GM23338 (cell line): ENCODE results near the gene NDST3. TPM values are rescaled to one million over a fixed set of nuclear protein-coding genes. Genes with fewer than 3 reads are reported as not detected.

ENCODE experiments used
- ATAC-seq: fragments of 200-7000 bp; cut with Tn5 transposase; 3 replicates; pipeline ENCODE4 v1.9.1; 2020
- DNase-seq: peaks from one replicate; pipeline ENCODE4 v3.0.0-alpha.2; 2015; ENCODE audit warnings: low spot score
- H2AFZ ChIP-seq: fragments of 200-600 bp; sonication (generic); 2 replicates; pipeline ENCODE4 v1.8.0; 2016; ENCODE audit warnings: antibody characterized with exemption, mild to moderate bottlenecking, moderate library complexity
- H3F3A ChIP-seq: fragments of 200-600 bp; sonication (generic); replicated peaks from 2 replicates; pipeline ENCODE4 v1.8.0; 2017; ENCODE audit warnings: antibody characterized with exemption, mixed run types, low read depth
- H3K27ac ChIP-seq: fragments of 200-600 bp; sonication (generic); 2 replicates; pipeline ENCODE4 v1.6.1; 2016; ENCODE audit warnings: low read depth
- H3K27me3 ChIP-seq: fragments of 200-600 bp; sonication (generic); 2 replicates; pipeline ENCODE4 v1.8.0; 2016; ENCODE audit warnings: mild to moderate bottlenecking, mixed run types, moderate library complexity; ENCODE audit not compliant: insufficient read depth
- H3K36me3 ChIP-seq: fragments of 200-600 bp; sonication (generic); 2 replicates; pipeline ENCODE4 v1.8.0; 2016; ENCODE audit warnings: mild to moderate bottlenecking; ENCODE audit not compliant: insufficient read depth
- H3K4me1 ChIP-seq: fragments of 200-600 bp; sonication (generic); 2 replicates; pipeline ENCODE4 v1.8.0; 2016; ENCODE audit warnings: mild to moderate bottlenecking, moderate library complexity; ENCODE audit not compliant: insufficient read depth
- H3K4me2 ChIP-seq: fragments of 200-600 bp; sonication (generic); 2 replicates; pipeline ENCODE4 v1.7.1; 2017; ENCODE audit warnings: mixed run types
- H3K4me3 ChIP-seq: fragments of 200-600 bp; sonication (generic); 2 replicates; pipeline ENCODE4 v1.6.1; 2016; ENCODE audit warnings: mixed run types
- H3K79me2 ChIP-seq: fragments of 200-600 bp; sonication (generic); replicated peaks from 2 replicates; pipeline ENCODE4 v1.8.0; 2017; ENCODE audit warnings: mild to moderate bottlenecking; ENCODE audit not compliant: insufficient read depth
- H3K9me2 ChIP-seq: fragments of 200-600 bp; sonication (generic); 2 replicates; pipeline ENCODE4 v1.8.0; 2017; ENCODE audit not compliant: insufficient read depth
- H4K20me1 ChIP-seq: fragments of 200-600 bp; sonication (generic); replicated peaks from 2 replicates; pipeline ENCODE4 v1.8.0; 2017; ENCODE audit warnings: mild to moderate bottlenecking; ENCODE audit not compliant: insufficient read depth
- H3K27ac Mint-ChIP-seq: 2 replicates; pipeline ENCODE4 v1.8.0; 2020; ENCODE audit warnings: inconsistent platforms, mild to moderate bottlenecking, moderate library complexity, mixed read lengths
- H3K27me3 Mint-ChIP-seq: 3 replicates; pipeline ENCODE4 v1.8.0; 2022; ENCODE audit warnings: low read depth, mild to moderate bottlenecking, moderate library complexity, mixed read lengths, inconsistent platforms; ENCODE audit not compliant: insufficient read depth, poor library complexity
- H3K36me3 Mint-ChIP-seq: 3 replicates; pipeline ENCODE4 v1.8.0; 2021; ENCODE audit warnings: low read depth, mild to moderate bottlenecking, inconsistent platforms, moderate library complexity, mixed read lengths
- H3K4me1 Mint-ChIP-seq: 3 replicates; pipeline ENCODE4 v1.8.0; 2020; ENCODE audit warnings: mild to moderate bottlenecking, inconsistent platforms, mixed read lengths
- H3K4me3 Mint-ChIP-seq: 3 replicates; pipeline ENCODE4 v1.8.0; 2021; ENCODE audit warnings: moderate library complexity, mild to moderate bottlenecking, inconsistent platforms, mixed read lengths
- H3K9me3 Mint-ChIP-seq: 3 replicates; pipeline ENCODE4 v1.8.0; 2020; ENCODE audit warnings: moderate library complexity, mild to moderate bottlenecking, inconsistent platforms, mixed read lengths
- CREB1 ChIP-seq: fragments of 250-450 bp; sonication (Bioruptor Pico); IDR thresholded peaks from 2 replicates; pipeline ENCODE4 v1.5.0; 2020; ENCODE audit warnings: low read depth, mild to moderate bottlenecking, moderate library complexity
- EZH2 ChIP-seq: fragments of 200-600 bp; sonication (generic); IDR thresholded peaks from one replicate; pipeline ENCODE4 v1.8.0; 2017; ENCODE audit warnings: antibody characterized with exemption, mild to moderate bottlenecking, low read depth; ENCODE audit not compliant: unreplicated experiment
- EZH2phosphoT487 ChIP-seq: fragments of 200-600 bp; sonication (generic); IDR thresholded peaks from one replicate; pipeline ENCODE4 v1.8.1; 2018; ENCODE audit warnings: antibody characterized with exemption; ENCODE audit not compliant: unreplicated experiment
- JUNB ChIP-seq: IDR thresholded peaks from one replicate; pipeline ENCODE4 v1.6.1; 2016; ENCODE audit warnings: antibody characterized with exemption; ENCODE audit not compliant: unreplicated experiment
- POLR2AphosphoS5 ChIP-seq: IDR thresholded peaks from 2 replicates; pipeline ENCODE4 v1.6.1; 2016; ENCODE audit warnings: antibody characterized with exemption, low read depth
- ZNF331 ChIP-seq: fragments of 250-450 bp; sonication (Bioruptor Pico); IDR thresholded peaks from 2 replicates; pipeline ENCODE4 v1.5.0; 2020; ENCODE audit warnings: low read depth, mild to moderate bottlenecking, moderate library complexity
- polyA plus RNA-seq: library from polyadenylated mRNA; unstranded; fragments of >200 nt; fragmentation: Nextera tagmentation; extraction: Ambion mirVana; gene quantifications from 2 replicates; pipeline ENCODE4 v1.2.1, GENCODE V29; 2016
- total RNA-seq: library from RNA; depleted of rRNA; stranded (reverse); fragments of >200 nt; shearing (Covaris generic); gene quantifications from 2 replicates; pipeline ENCODE4 v1.2.3, GENCODE V29; 2014
- TF ChIP-seq, protein P1 (sequence below): IDR thresholded peaks from 2 replicates; pipeline ENCODE4 v1.6.1; 2016; ENCODE audit warnings: antibody characterized with exemption

NDST3 gene
- total and polyA plus RNA-seq, 2 experiments from 2014 or later: 0.19 to 0.56 TPM

DNA sequence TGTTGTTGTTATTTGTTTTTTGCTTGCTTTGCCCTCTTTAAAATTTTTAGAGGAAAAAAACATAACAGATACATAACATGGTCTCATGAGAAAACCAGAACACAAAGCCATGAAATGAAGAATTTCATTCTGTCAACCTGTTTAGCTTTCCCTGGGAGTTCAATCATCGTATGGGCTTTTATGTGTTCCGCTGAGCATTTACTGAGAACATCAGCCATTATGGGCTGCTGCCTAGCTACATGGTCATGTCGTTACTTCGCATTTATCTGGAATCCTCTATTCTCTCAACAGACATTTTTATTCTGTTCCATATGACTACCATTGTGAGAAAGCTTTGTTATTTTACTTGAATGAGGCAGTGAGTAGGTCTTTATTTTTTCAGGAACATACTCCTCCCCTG is 51.4 kb downstream of the NDST3 start:
- Histone ChIP-seq H3K27ac (no peak overlapping the region), H4K20me1 (no peaks in the 10 kb centered on the region), H3K36me3 (no peaks in the 10 kb centered on the region), H3K4me1 (peaks cover 15% of the 10 kb centered on the region; the same call in 1 of the 2 replicates), H3K4me3 (no peak overlapping the region), H3K4me2 (no peak overlapping the region), H2AFZ (no peak overlapping the region), H3K9me2 (no peaks in the 10 kb centered on the region), H3K27me3 (no peaks in the 10 kb centered on the region), H3F3A (no peaks in the 10 kb centered on the region), H3K79me2 (no peaks in the 10 kb centered on the region)
- Mint-ChIP-seq H3K27me3 (no peaks in the 10 kb centered on the region), H3K4me3 (no peak overlapping the region), H3K9me3 (no peaks in the 10 kb centered on the region), H3K36me3 (no peaks in the 10 kb centered on the region), H3K27ac (0 out of 2 replicates have a peak overlapping the region, but pooled peaks have one; percentile 35), H3K4me1 (peaks cover 22% of the 10 kb centered on the region; the same call in 2 of the 3 replicates)
- ATAC-seq (no peak), DNase-seq (no peak)
- TF ChIP-seq POLR2AphosphoS5: no peak
- TF ChIP-seq ZNF331 (CRISPR knock-in tag): no peak
- TF ChIP-seq, protein P1, sequence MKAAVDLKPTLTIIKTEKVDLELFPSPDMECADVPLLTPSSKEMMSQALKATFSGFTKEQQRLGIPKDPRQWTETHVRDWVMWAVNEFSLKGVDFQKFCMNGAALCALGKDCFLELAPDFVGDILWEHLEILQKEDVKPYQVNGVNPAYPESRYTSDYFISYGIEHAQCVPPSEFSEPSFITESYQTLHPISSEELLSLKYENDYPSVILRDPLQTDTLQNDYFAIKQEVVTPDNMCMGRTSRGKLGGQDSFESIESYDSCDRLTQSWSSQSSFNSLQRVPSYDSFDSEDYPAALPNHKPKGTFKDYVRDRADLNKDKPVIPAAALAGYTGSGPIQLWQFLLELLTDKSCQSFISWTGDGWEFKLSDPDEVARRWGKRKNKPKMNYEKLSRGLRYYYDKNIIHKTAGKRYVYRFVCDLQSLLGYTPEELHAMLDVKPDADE: no peak
- TF ChIP-seq EZH2phosphoT487: no peak
- TF ChIP-seq JUNB: no peak

DNA sequence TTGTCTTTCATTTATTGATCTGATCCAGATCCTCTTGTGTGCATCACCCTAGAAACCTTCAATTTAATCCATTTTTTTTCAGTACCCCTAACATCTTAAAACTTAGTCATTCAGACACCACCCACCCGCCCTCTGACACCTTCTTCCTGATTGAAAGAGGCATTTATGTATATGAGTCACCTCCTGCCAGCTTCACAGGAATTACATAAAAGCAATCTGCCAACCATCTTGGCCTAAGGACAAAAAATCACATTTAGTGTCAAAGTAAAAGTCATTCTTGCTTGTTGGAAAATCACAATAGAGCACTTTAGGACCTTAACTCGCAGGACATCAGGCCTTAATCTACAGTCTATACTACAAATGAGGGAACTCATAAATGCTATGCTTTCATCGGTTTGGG is 52.1 kb downstream of the NDST3 start:
- no peak overlapping the region for H2AFZ ChIP-seq

DNA sequence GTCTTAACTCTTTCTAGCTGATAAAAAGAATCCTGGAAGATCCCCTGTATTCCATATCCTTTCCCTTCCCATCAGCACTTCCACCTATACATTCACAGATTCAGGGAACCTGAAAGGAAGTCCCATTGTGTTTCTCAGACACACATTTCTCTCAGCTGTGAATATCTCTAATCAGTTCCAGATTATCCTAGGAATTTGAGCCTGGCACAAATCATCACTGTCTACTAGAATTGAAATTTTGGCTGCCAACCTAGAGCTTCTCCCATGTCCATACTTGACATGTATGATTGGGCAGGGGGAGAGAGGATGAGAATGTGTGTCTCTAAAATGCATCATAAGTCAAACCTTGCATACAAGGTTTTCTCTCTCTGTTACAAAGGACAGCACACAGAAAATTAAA is 53.1 kb downstream of the NDST3 start:
- no peaks in the 10 kb centered on the region for H4K20me1 ChIP-seq
- no peaks in the 10 kb centered on the region for H3K36me3 ChIP-seq
- H3K4me1 ChIP-seq: peaks cover 15% of the 10 kb centered on the region; the same call in 1 of the 2 replicates
- H3K27me3 ChIP-seq: no peaks in the 10 kb centered on the region
- peak overlapping the region; percentile 73 for H3K27ac Mint-ChIP-seq
- no peak overlapping the region for H3K4me3 ChIP-seq
- no peaks in the 10 kb centered on the region for H3F3A ChIP-seq
- H3K4me3 Mint-ChIP-seq: no peak overlapping the region
- H3K9me2 ChIP-seq: no peaks in the 10 kb centered on the region
- no peaks in the 10 kb centered on the region for H3K9me3 Mint-ChIP-seq
- no peak overlapping the region for H2AFZ ChIP-seq
- H3K36me3 Mint-ChIP-seq: no peaks in the 10 kb centered on the region
- ATAC-seq (no peak), DNase-seq (no peak)
- no peak overlapping the region for H3K4me2 ChIP-seq
- TF ChIP-seq, protein P1: no peak
- no peak for TF ChIP-seq EZH2
- H3K27me3 Mint-ChIP-seq: no peaks in the 10 kb centered on the region
- no peak overlapping the region for H3K27ac ChIP-seq
- peaks cover 19% of the 10 kb centered on the region; the same call in 2 of the 3 replicates for H3K4me1 Mint-ChIP-seq
- no peaks in the 10 kb centered on the region for H3K79me2 ChIP-seq

More for the DNA sequence above, 52.1 kb downstream of the NDST3 start:
- Mint-ChIP-seq H3K4me3 (no peak overlapping the region), H3K27ac (peak overlapping the region; percentile 35; the same call in 1 of the 2 replicates), H3K27me3 (no peaks in the 10 kb centered on the region), H3K9me3 (no peaks in the 10 kb centered on the region), H3K4me1 (peaks cover 22% of the 10 kb centered on the region; the same call in 2 of the 3 replicates), H3K36me3 (no peaks in the 10 kb centered on the region)
- Histone ChIP-seq H3K9me2 (no peaks in the 10 kb centered on the region), H3K27ac (no peak overlapping the region), H3K27me3 (no peaks in the 10 kb centered on the region), H3K4me2 (peak overlapping the region; percentile 2; the same call in 1 of the 2 replicates), H3K4me1 (peaks cover 15% of the 10 kb centered on the region; the same call in 1 of the 2 replicates), H3K4me3 (no peak overlapping the region), H4K20me1 (no peaks in the 10 kb centered on the region), H3K79me2 (no peaks in the 10 kb centered on the region), H3F3A (no peaks in the 10 kb centered on the region), H3K36me3 (no peaks in the 10 kb centered on the region)
- TF ChIP-seq EZH2phosphoT487 (no peak), CREB1 (CRISPR knock-in tag) (no peak), JUNB (no peak)
- DNase-seq (peak; percentile 46), ATAC-seq (no peak)
